Mucosa of rectum (tissue), 2 donors: ENCODE results near the gene ARGLU1.
A peak's percentile ranks its signal among the peaks of the same experiment; 100 is the strongest.

ENCODE experiments used
- H3K27ac ChIP-seq, 2 donors: one replicate each; pipeline ENCODE4 v1.7.0; 2013; ENCODE audit warnings: inconsistent platforms in 2 of 2, low read depth in 2 of 2, low read length in 2 of 2
- H3K27me3 ChIP-seq, 2 donors: one replicate each; pipeline ENCODE4 v1.7.0; 2013; ENCODE audit warnings: low read length in 2 of 2; ENCODE audit not compliant: control insufficient read depth in 2 of 2, insufficient read depth in 2 of 2
- H3K36me3 ChIP-seq, 2 donors: one replicate each; pipeline ENCODE4 v1.7.0; 2013; ENCODE audit warnings: low read length in 2 of 2; ENCODE audit not compliant: control insufficient read depth in 2 of 2, insufficient read depth in 2 of 2
- H3K4me1 ChIP-seq, 2 donors: one replicate each; pipeline ENCODE4 v1.7.0; 2013; ENCODE audit warnings: low read length in 2 of 2, mild to moderate bottlenecking in 1 of 2; ENCODE audit not compliant: control insufficient read depth in 2 of 2, insufficient read depth in 2 of 2
- H3K4me3 ChIP-seq, 2 donors: one replicate each; pipeline ENCODE4 v1.7.0; 2013; ENCODE audit warnings: low read length in 2 of 2
- H3K9ac ChIP-seq, 2 donors: one replicate each; pipeline ENCODE4 v1.7.0; 2013; ENCODE audit warnings: low read length in 2 of 2, low read depth in 1 of 2, mild to moderate bottlenecking in 1 of 2
- H3K9me3 ChIP-seq, 2 donors: one replicate each; pipeline ENCODE4 v1.7.0; 2013; ENCODE audit warnings: low read length in 2 of 2; ENCODE audit not compliant: control insufficient read depth in 2 of 2
- donor health status: healthy.
- donor health status: Normal muscosa, but diverticular disease.

The ARGLU1 gene

DNA sequence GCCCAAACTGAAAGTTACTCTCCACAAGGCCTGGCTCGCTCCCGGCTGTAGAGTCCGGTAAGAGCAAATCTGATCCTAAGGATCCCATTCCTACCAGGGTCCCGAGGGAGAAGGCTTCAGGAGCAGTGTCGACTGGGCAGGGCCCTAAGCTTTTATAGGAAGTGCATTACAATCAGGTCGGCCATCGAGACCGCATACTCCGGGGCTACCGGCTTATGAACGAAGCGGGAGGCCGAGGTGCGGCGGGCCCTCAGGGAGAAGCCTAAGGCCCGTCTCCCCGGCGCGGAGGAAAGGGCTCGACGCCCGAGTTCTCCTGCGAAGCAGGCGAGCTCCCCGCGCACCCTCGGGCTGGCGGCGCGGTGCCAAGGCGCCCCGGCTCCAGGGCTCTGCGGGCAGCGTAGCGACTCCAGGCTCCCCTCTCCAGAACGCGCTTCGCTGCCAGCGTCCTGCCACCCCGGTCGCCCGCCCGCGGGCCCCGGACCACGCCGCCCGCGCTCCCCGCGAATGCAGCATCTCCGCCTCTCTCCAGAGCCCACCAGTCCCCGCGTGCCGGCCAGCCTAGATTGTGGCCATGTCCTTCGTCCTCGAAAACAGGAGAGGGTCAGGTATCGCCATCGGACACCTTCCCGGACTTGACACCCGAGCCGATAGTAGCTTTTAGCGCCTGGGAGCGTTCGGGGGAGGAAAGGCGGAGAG, 33.8 kb downstream of the ARGLU1 start:
- Histone ChIP-seq H3K9me3 (no peaks in the 10 kb centered on the region), H3K27me3 (peaks cover 0 to 5% of the 10 kb centered on the region in 2 donors), H3K4me1 (peaks cover 11 to 19% of the 10 kb centered on the region in 2 donors), H3K27ac (peak overlapping the region; percentile 78 to 86), H3K4me3 (peak overlapping the region; percentile 68 to 83), H3K9ac (peak overlapping the region; percentile 88 to 97), H3K36me3 (no peaks in the 10 kb centered on the region)

DNA sequence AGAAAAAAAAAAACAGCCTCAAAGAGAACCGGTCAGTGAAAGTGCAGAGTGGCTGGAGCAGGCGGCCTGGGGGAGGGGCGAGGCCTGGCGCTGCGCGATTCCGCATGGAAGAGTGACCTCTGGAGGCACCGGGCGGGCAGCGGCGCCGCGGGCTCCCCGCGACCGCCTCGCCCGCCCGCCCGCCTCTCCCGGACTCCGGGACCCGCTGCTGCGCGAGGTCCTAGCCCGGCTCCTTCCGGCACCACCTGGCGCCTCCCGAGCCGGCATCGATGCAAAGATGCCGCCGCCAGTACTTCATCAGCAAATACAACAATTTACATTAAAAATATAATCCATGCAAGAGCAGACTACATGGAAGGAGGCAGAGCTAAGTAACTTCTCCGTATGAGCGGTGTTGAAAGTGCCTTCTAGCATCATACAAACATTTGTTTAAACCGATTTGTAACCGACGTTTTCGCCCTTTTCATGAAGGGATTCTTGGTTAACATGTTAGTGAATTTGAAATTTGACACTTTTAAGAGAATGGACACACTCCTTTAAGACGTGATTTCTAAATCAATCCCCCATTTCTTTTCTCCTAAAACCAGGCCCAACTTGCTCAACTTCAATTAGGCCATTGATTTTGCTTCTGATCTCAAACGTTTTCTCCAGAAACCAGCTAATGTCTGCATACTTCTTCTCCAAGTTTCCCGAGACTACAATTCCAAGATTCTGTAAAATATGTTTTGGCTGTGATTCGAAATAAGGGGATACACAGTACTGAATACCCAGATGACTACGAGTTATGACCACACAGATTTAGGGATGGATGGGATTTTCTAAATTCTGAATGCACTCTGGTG, 34.6 kb downstream of the ARGLU1 start:
- Histone ChIP-seq H3K36me3 (no peaks in the 10 kb centered on the region), H3K9ac (peak overlapping the region; percentile 88 to 97)

DNA sequence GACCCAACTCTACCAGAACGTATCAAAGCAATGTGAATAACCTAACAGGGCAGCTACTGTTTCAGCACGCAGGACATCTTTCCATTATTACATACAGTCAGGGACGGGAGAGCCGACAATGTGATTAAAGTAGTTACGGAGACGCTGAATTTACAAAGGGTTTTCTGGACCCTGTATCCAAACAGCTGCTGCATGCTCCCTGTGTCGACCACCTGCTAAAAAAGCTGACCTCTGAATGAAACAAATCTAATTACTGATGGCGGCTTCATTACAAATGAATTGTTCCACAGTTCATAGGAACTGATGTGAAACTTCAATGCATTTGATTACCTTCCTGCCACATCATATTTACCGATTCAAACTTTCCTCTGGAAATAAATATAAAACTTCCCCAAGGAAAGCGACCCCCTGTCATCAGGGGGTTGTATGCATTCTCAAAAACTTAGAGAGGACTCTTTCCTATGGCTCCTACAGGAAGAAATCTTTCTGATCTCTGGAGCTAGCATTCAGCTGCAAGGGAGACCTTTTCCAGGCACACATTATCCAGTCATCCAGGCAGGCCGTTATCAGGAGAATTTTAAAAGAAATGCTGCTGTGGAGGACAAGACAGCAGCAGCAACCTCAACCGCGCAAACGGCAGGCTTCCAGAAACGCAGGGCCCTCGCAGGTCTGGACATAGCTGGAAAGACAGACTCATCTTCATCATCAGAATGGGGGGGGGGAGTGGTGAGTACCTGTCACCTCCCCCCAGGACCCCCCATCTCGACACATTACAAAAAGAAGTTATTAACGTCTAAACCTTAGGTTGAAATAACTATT, 35.6 kb downstream of the ARGLU1 start:
- peak overlapping the region; percentile 68 to 83 for H3K4me3 ChIP-seq

More for the DNA sequence above, 34.6 kb downstream of the ARGLU1 start:
- Histone ChIP-seq H3K4me3 (peak overlapping the region; percentile 68 to 83), H3K27ac (peak overlapping the region; percentile 78 to 86), H3K9me3 (no peaks in the 10 kb centered on the region), H3K4me1 (peaks cover 11 to 23% of the 10 kb centered on the region in 2 donors), H3K27me3 (peaks cover 0 to 5% of the 10 kb centered on the region in 2 donors)

DNA sequence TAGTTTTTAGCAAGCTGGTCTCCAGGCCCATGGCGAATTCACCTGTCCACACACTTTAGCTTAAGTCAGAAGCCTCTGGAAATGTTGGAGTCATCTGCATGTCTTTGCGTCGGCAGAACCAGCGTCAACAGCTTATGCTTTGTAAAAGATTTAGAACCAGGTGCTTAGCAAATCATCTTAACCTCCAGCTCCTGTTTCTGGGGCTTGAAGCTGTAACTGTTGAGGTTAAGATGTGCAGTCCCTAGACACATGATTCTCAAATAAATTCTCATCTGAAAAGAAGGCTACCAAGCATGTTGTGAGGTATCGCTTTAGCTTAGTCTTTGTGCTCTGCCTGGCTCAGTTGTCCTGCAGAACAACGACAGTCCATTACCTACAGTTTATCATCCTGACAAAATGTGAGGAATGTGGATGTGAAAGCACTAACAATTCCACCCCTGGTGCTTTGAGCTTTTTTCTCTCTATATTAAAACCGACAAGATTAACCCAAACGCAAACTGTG, 36.9 kb downstream of the ARGLU1 start:
- Histone ChIP-seq H3K9ac (peak overlapping the region; percentile 1 to 97), H3K9me3 (no peaks in the 10 kb centered on the region), H3K4me3 (peak overlapping the region; percentile 68 to 83), H3K4me1 (peaks cover 8 to 34% of the 10 kb centered on the region in 2 donors), H3K27me3 (peaks cover 0 to 5% of the 10 kb centered on the region in 2 donors), H3K36me3 (no peaks in the 10 kb centered on the region), H3K27ac (peak overlapping the region; percentile 4 to 70)

More for the DNA sequence above, 35.6 kb downstream of the ARGLU1 start:
- Histone ChIP-seq H3K36me3 (no peaks in the 10 kb centered on the region), H3K27ac (peak overlapping the region; percentile 50 to 75), H3K9ac (peak overlapping the region; percentile 52 to 97), H3K4me1 (peaks cover 11 to 30% of the 10 kb centered on the region in 2 donors), H3K27me3 (peaks cover 0 to 5% of the 10 kb centered on the region in 2 donors), H3K9me3 (no peaks in the 10 kb centered on the region)

DNA sequence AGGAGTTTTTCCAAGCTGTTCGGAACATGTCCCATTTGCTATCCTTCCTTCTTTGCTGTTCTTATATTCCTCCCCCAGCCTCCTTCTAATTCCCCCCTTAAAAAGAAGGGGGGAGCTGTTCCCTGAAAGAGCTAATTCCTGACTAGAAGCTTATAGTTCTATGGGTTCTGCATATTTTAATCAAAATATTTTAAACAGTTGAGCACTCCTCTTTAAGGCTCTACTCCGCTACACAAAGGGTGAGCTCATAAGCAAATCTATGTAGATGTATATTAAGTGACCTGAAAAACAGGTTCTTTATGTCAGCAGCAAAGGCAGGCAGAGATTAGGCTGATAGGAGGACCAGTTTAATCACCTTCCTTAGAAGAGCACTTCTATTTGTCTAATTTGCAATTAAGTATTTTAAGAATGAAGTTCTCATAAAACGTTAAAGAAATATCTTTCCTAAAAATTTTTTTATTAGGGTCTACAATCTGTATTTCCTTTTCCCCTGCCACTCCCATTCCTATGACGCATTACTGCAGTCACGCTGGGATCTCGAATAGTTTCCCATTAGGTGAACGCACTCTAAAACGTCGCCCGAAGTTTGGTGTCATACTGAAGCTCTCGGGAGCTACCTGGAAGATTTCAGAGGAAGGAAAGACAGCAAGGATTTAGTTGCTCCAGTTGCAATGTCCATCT, 37.6 kb downstream of the ARGLU1 start:
- no peaks in the 10 kb centered on the region for H3K9me3 ChIP-seq
- H3K9ac ChIP-seq = peak overlapping the region; percentile 1 to 97
- peak overlapping the region; percentile 68 to 83 for H3K4me3 ChIP-seq
- H3K27me3 ChIP-seq = peaks cover 0 to 5% of the 10 kb centered on the region in 2 donors
- H3K4me1 ChIP-seq = peaks cover 7 to 39% of the 10 kb centered on the region in 2 donors
- no peaks in the 10 kb centered on the region for H3K36me3 ChIP-seq
- peak overlapping the region; percentile 4 to 70 for H3K27ac ChIP-seq

DNA sequence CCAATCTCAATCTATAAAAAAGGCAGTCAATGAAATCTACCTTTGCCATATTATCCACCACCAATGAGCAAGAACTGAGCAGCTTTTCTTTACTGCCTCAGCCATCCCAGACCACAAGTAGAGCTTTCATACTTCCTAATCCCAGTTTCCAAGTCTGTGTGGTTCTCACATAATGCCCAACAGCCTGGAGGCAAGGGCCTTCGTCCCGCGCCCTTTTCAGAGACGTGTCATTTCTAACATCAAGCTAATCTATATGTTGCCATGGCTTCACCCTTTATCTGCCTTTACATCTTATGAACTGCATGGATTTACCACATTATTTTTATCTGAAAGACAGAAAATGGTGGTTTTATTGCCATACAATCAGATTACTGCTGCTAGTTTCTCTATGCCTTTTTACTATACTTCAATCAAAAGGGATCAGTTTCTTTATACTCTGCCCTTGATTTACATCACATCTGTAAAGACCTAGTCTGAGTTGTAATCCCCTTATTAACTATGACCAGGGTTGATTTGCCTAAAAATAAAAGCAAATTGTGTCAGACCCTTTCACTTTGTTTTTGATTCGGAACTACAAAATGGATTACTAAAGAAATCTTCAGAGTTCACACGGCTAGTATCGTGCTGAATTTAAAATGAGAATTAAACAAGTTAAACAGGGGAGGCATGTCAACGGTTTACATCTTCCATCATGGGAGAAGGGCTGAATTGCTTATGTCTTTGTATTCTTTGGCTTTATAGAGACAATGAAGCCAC, 38.3 kb downstream of the ARGLU1 start:
- H3K27me3 ChIP-seq = peaks cover 0 to 5% of the 10 kb centered on the region in 2 donors
- peak overlapping the region; percentile 57 to 70 for H3K27ac ChIP-seq
- peaks cover 7 to 42% of the 10 kb centered on the region in 2 donors for H3K4me1 ChIP-seq
- no peaks in the 10 kb centered on the region for H3K36me3 ChIP-seq
- no peaks in the 10 kb centered on the region for H3K9me3 ChIP-seq
- H3K4me3 ChIP-seq = peak overlapping the region in 1 of 2 donors; percentile 8
- H3K9ac ChIP-seq = peak overlapping the region in 1 of 2 donors; percentile 97

DNA sequence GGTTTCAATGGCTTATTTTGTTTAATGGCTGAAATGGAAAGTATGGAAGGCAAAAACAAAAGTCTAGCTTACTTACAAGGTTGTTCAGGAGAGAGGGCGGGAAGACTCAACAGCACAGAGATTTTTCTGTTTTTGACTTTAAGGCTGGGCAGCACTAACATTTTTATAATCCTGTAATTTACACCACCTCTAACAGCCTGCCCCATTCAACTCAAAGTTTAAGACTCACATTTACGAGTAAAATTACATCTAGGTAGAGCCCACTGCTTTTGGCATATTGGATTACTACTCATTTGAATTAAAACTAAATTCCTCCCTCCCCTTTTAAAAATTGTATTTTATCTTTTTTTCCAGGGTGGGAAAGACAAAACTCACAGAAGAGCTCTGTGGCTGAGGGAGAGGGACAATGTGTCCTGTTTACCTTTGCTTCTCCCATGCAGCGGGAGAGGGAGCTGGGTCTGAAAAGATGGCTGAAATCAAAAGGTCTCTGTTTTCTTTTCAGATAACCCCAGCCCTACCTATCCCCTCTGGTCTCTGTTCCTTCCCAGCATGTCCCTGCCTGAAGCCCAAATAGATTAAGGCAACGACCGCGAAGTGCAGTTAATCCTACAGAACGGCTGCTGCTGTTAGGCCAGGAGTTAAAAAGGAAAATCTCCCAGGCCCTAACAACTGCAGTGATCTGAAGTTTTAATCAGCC, 39.1 kb downstream of the ARGLU1 start:
- H3K4me1 ChIP-seq = peaks cover 7 to 45% of the 10 kb centered on the region in 2 donors
- H3K27me3 ChIP-seq = peaks cover 0 to 5% of the 10 kb centered on the region in 2 donors
- H3K9me3 ChIP-seq = no peaks in the 10 kb centered on the region
- H3K27ac ChIP-seq = peak overlapping the region; percentile 57 to 70
- H3K4me3 ChIP-seq = peak overlapping the region in 1 of 2 donors; percentile 9
- no peaks in the 10 kb centered on the region for H3K36me3 ChIP-seq
- H3K9ac ChIP-seq = peak overlapping the region in 1 of 2 donors; percentile 97

DNA sequence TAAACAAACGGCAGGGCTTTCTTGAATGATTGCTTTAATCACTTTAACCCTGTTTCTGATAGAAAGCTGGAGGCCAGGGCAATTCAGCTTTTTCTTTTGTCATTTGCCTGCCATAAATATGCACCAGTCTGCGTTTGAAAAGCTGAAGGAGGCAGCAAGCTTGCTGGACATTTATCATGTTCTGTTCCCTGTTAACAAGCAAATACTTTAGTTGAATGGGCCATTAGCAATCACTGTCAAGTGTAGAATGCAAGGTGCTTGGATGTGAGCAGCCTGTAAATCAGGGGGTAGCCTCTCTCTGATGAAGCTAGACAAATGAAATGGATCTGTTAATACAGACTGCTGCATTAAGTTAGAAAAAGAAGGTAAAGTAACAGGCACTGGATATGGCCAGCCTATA, 40.1 kb downstream of the ARGLU1 start:
- Histone ChIP-seq H3K4me1 (peaks cover 15 to 55% of the 10 kb centered on the region in 2 donors), H3K9ac (no peak overlapping the region), H3K27me3 (peaks cover 0 to 5% of the 10 kb centered on the region in 2 donors), H3K36me3 (no peaks in the 10 kb centered on the region), H3K9me3 (no peaks in the 10 kb centered on the region), H3K4me3 (no peak overlapping the region), H3K27ac (no peak overlapping the region)
